ENCODE results near the gene GGT6. TPM values are rescaled to one million over a fixed set of nuclear protein-coding genes. Genes with fewer than 3 reads are reported as not detected.
A peak's percentile ranks its signal among the peaks of the same experiment; 100 is the strongest.

GGT6 gene
- total RNA-seq, 4 donors from 2014 or later = not detected

- H3K27me3 ChIP-seq = no peaks in the 10 kb centered on the region
- H3K4me1 ChIP-seq = peaks cover 0 to 24% (median 16%) of the 10 kb centered on the region in 4 donors
- peak overlapping the region in 3 of 4 donors; percentile 83 to 86 (median 84) for H3K27ac ChIP-seq
- no peaks in the 10 kb centered on the region for H3K9me3 ChIP-seq
- H3K4me3 ChIP-seq = peak overlapping the region; percentile 79 to 96 (median 92)
- DNase-seq (ENCODE audit: low spot score in 2 of 2) = no peak
- WGBS, 2 donors = 17 to 25% methylated on average over 8 to 16 of the region's 18 CpGs
- H3K36me3 ChIP-seq = peaks cover 0 to 46% (median 14%) of the 10 kb centered on the region in 3 donors
- TF ChIP-seq CTCF (IDR thresholded peaks at IDR 0.05) = no peak
- no peak for TF ChIP-seq EP300 (IDR thresholded peaks at IDR 0.05)
- no peak for TF ChIP-seq POLR2A (IDR thresholded peaks at IDR 0.05)
Observed at GRCh38 chr17:4554441-4554996, 5.9 kb downstream of the GGT6 start.

GRCh38 chr17:4553669-4554068 is 6.7 kb downstream of the GGT6 start:
- DNase-seq (ENCODE audit: low spot score in 2 of 2) = no peak
- no peaks in the 10 kb centered on the region for H3K27me3 ChIP-seq
- H3K4me1 ChIP-seq = peaks cover 0 to 24% (median 16%) of the 10 kb centered on the region in 4 donors
- no peak overlapping the region for H3K27ac ChIP-seq
- 77 to 85% methylated on average over 9 of the region's 9 CpGs for WGBS, 2 donors
- H3K9me3 ChIP-seq = no peaks in the 10 kb centered on the region
- H3K4me3 ChIP-seq = peak overlapping the region in 1 of 4 donors; percentile 93
- H3K36me3 ChIP-seq = peaks cover 0 to 54% (median 22%) of the 10 kb centered on the region in 3 donors
- TF ChIP-seq CTCF (IDR thresholded peaks at IDR 0.05) (no peak), EP300 (IDR thresholded peaks at IDR 0.05) (no peak), POLR2A (IDR thresholded peaks at IDR 0.05) (no peak)

DNA sequence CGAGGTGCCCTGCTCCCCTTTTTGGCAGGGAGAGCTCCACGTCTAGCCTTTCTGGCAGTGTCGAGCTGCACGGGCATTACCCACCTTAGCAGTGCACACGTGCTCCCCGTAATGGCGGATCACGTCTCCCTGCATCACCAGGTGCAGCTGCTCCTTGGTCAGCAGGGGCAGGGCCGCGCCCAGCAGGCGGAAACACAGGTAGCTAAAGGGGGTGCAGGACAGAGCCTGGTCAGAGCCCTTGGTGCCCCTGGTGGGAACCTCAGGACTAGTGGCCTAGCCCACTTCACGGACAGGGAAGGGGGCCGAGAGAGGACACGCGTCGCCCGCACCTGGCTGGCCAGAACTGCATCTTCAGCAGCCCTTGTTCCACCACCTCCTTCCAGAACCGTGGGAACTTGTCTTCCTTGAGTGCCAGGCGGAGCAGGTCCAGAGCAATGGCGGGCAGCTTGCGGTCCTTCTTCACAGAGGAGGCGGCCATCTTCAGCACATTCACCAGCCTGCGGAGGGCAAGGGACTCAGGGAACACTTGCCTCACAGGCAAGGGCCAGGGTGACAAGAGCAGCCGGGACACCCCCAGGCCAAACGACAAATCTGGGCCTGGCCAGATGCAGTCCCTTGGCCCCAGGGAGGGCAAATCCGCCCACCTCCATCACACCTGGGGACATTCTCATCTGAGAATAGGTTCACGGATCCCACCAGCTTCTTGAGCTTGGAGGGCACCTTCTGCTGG is 8.4 kb downstream of the GGT6 start:
- DNase-seq (ENCODE audit: low spot score in 2 of 2) = no peak
- TF ChIP-seq EP300 (IDR thresholded peaks at IDR 0.05) (no peak), POLR2A (IDR thresholded peaks at IDR 0.05) (no peak), CTCF (IDR thresholded peaks at IDR 0.05) (no peak)
- Histone ChIP-seq H3K27me3 (no peaks in the 10 kb centered on the region), H3K4me1 (peaks cover 0 to 24% (median 16%) of the 10 kb centered on the region in 4 donors), H3K27ac (no peak overlapping the region), H3K36me3 (peaks cover 0 to 71% (median 32%) of the 10 kb centered on the region in 3 donors), H3K4me3 (no peak overlapping the region), H3K9me3 (no peaks in the 10 kb centered on the region)
- 93 to 95% methylated on average over 18 to 24 of the region's 27 CpGs for WGBS, 2 donors

DNA sequence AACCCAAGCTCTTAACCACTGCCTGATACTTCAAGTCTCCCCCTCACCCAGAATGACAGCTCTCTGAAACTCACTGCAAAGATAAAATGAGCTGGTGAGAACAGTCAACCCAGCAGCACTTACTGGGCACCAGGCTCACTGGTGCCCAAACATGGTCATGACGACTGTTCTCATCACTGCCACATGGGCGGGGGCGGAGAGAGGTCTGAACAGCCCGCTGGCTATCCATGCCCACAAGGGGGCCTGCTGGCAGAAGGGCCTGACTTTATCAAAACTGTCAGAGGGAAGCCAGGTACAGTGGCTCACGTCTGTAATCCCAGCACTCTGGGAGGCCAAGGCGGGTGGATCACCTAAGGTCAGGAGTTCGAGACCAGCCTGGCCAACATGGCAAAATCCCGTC is 9.2 kb downstream of the GGT6 start:
- peaks cover 0 to 80% (median 32%) of the 10 kb centered on the region in 3 donors for H3K36me3 ChIP-seq
- 81 to 84% methylated on average over 8 of the region's 8 CpGs for WGBS, 2 donors
- no peak overlapping the region for H3K27ac ChIP-seq

More for the DNA sequence above, 9.2 kb downstream of the GGT6 start:
- no peak for DNase-seq (ENCODE audit: low spot score in 2 of 2)
- Histone ChIP-seq H3K27me3 (no peaks in the 10 kb centered on the region), H3K4me1 (peaks cover 0 to 21% (median 15%) of the 10 kb centered on the region in 4 donors), H3K9me3 (no peaks in the 10 kb centered on the region), H3K4me3 (no peak overlapping the region)
- TF ChIP-seq EP300 (IDR thresholded peaks at IDR 0.05) (no peak), CTCF (IDR thresholded peaks at IDR 0.05) (no peak), POLR2A (IDR thresholded peaks at IDR 0.05) (no peak)

Data from tibial nerve (tissue), 4 donors.